22Rv1 (cell line): Measurements from ENCODE around the gene C14orf132.

Experiments used
- H3K27ac ChIP-seq: fragments of 450-650 bp; 2 replicates; pipeline ENCODE4 v1.5.1; 2017
- CTCF ChIP-seq: fragments of 450-650 bp; IDR thresholded peaks from 2 replicates; pipeline ENCODE4 v1.5.1; 2017; ENCODE audit warnings: mild to moderate bottlenecking
- ZFX ChIP-seq: fragments of 450-650 bp; IDR thresholded peaks from 2 replicates; pipeline ENCODE4 v1.6.1; 2017; ENCODE audit warnings: antibody characterized with exemption, borderline replicate concordance

C14orf132 gene

GRCh38 chr14:96090441-96091148 is 51.4 kb downstream of the C14orf132 start:
- H3K27ac ChIP-seq: no peak overlapping the region
- TF ChIP-seq ZFX: no peak
- TF ChIP-seq CTCF: no peak

- no peak overlapping the region for H3K27ac ChIP-seq
- TF ChIP-seq CTCF (no peak), ZFX (no peak)
Measured at GRCh38 chr14:96091149-96091693, 52.1 kb downstream of the C14orf132 start.

- H3K27ac ChIP-seq: no peak overlapping the region
Measured at GRCh38 chr14:96091941-96092411, 52.8 kb downstream of the C14orf132 start.

GRCh38 chr14:96092936-96093335 is 53.8 kb downstream of the C14orf132 start:
- no peak overlapping the region for H3K27ac ChIP-seq
- TF ChIP-seq ZFX (no peak), CTCF (no peak)

More at GRCh38 chr14:96091941-96092411, 52.8 kb downstream of the C14orf132 start:
- TF ChIP-seq ZFX: no peak

- TF ChIP-seq ZFX: no peak
- no peak for TF ChIP-seq CTCF
- H3K27ac ChIP-seq: no peak overlapping the region
Measured at GRCh38 chr14:96094211-96094610, 55.0 kb downstream of the C14orf132 start.

- TF ChIP-seq ZFX (no peak), CTCF (no peak)
- H3K27ac ChIP-seq: no peak overlapping the region
Measured at GRCh38 chr14:96094656-96095055, 55.5 kb downstream of the C14orf132 start.

- no peak for TF ChIP-seq ZFX
- no peak for TF ChIP-seq CTCF
- H3K27ac ChIP-seq: no peak overlapping the region
Measured at GRCh38 chr14:96095058-96095457, 55.9 kb downstream of the C14orf132 start.
